ENCODE measurements around the gene RUNX3. TPM values are rescaled to one million over a fixed set of nuclear protein-coding genes. Genes with fewer than 3 reads are reported as not detected.
A peak's percentile ranks its signal among the peaks of the same experiment; 100 is the strongest.

RUNX3 gene
- total RNA-seq, 2 experiments from 2014 or later: 12.2 to 39.5 TPM

GRCh38 chr1:24935615-24936484 is 5.8 kb upstream of the RUNX3 start:
- TF ChIP-seq CTCF (conservative IDR thresholded peaks at IDR 0.05; ENCODE audit: low read length) (no peak), EZH2phosphoT487 (IDR thresholded peaks at IDR 0.05; ENCODE audit: borderline replicate concordance, low read depth, low read length) (no peak)
- POLR2A ChIA-PET: interaction anchor here (0.7 kb wide), 1 partner anchor 388 kb away, joined by 3 read pairs; no protein-coding TSS in a partner anchor
- intact Hi-C loops (cut with micrococcal nuclease; ENCODE audit: unreplicated experiment): loop anchor here (10.0 kb wide), 1 partner anchor 299 kb away; the partner anchor contains the start of gene SYF2
- no peak overlapping the region for H3K27ac ChIP-seq (ENCODE audit: low read depth, low read length, poor library complexity, severe bottlenecking)
- H3K36me3 ChIP-seq (ENCODE audit: insufficient read depth, low read length): no peaks in the 10 kb centered on the region
- CTCF ChIA-PET (ENCODE audit: unreplicated experiment): interaction anchor here (0.6 to 1.3 kb wide), 3 partner anchors 87 to 614 kb away, joined by 3 to 12 read pairs (median 4); no protein-coding TSS in a partner anchor
- H3K4me1 ChIP-seq (ENCODE audit: insufficient read depth, low read length, poor library complexity, severe bottlenecking): peaks cover 46% of the 10 kb centered on the region
- H4K20me1 ChIP-seq (ENCODE audit: insufficient read depth, low read length): no peaks in the 10 kb centered on the region
- BruUV-seq (replicated peaks): no TSS peak
- H2AFZ ChIP-seq (ENCODE audit: low read length): no peak overlapping the region
- H3K9me3 ChIP-seq (ENCODE audit: low read length): no peaks in the 10 kb centered on the region
- no peaks in the 10 kb centered on the region for H3K9me2 ChIP-seq (ENCODE audit: insufficient read depth, low read length)
- DNase-seq (ENCODE audit: low spot score): peak; percentile 29
- H3K4me3 ChIP-seq (ENCODE audit: low read depth, low read length, poor library complexity, severe bottlenecking): peak overlapping the region; percentile 5
- no peaks in the 10 kb centered on the region for H3K79me2 ChIP-seq (ENCODE audit: insufficient read depth, low read depth, low read length)
- peak overlapping the region; percentile 57 for H3K4me2 ChIP-seq (ENCODE audit: low read length)

- peaks cover 51% of the 10 kb centered on the region for H3K4me1 ChIP-seq (ENCODE audit: insufficient read depth, low read length, poor library complexity, severe bottlenecking)
Measured at GRCh38 chr1:24935196-24935526, 5.1 kb upstream of the RUNX3 start.

More at GRCh38 chr1:24935196-24935526, 5.1 kb upstream of the RUNX3 start:
- peak overlapping the region; percentile 5 for H3K4me3 ChIP-seq (ENCODE audit: low read depth, low read length, poor library complexity, severe bottlenecking)
- TF ChIP-seq EZH2phosphoT487 (IDR thresholded peaks at IDR 0.05; ENCODE audit: borderline replicate concordance, low read depth, low read length) (no peak), CTCF (conservative IDR thresholded peaks at IDR 0.05; ENCODE audit: low read length) (no peak)
- no peaks in the 10 kb centered on the region for H3K79me2 ChIP-seq (ENCODE audit: insufficient read depth, low read depth, low read length)
- CTCF ChIA-PET (ENCODE audit: unreplicated experiment): interaction anchor here (0.6 to 1.3 kb wide), 4 partner anchors 17 to 614 kb away, joined by 3 to 6 read pairs (median 4); no protein-coding TSS in a partner anchor
- BruUV-seq (replicated peaks): no TSS peak
- H2AFZ ChIP-seq (ENCODE audit: low read length): no peak overlapping the region
- no peaks in the 10 kb centered on the region for H3K9me2 ChIP-seq (ENCODE audit: insufficient read depth, low read length)
- POLR2A ChIA-PET: no interaction called here
- H3K27ac ChIP-seq (ENCODE audit: low read depth, low read length, poor library complexity, severe bottlenecking): no peak overlapping the region
- intact Hi-C loops (cut with micrococcal nuclease; ENCODE audit: unreplicated experiment): loop anchor here (10.0 kb wide), 1 partner anchor 300 kb away; the partner anchor contains the start of gene SYF2
- H3K9me3 ChIP-seq (ENCODE audit: low read length): no peaks in the 10 kb centered on the region
- no peaks in the 10 kb centered on the region for H4K20me1 ChIP-seq (ENCODE audit: insufficient read depth, low read length)
- peak overlapping the region; percentile 57 for H3K4me2 ChIP-seq (ENCODE audit: low read length)
- peak; percentile 30 for DNase-seq (ENCODE audit: low spot score)
- no peaks in the 10 kb centered on the region for H3K36me3 ChIP-seq (ENCODE audit: insufficient read depth, low read length)
